Endothelial cell (in vitro differentiated cells): Measurements from ENCODE around the gene DNAJC11. TPM values are rescaled to one million over a fixed set of nuclear protein-coding genes. Genes with fewer than 3 reads are reported as not detected.

Source experiments
- DNase-seq: peaks from one replicate; pipeline ENCODE4 v3.0.0; 2021; ENCODE audit warnings: low spot score
- H3K27ac Mint-ChIP-seq: one replicate; pipeline ENCODE4 v1.8.0; 2021; ENCODE audit warnings: mixed read lengths, inconsistent platforms; ENCODE audit not compliant: unreplicated experiment
- H3K27me3 Mint-ChIP-seq: one replicate; pipeline ENCODE4 v1.8.0; 2021; ENCODE audit warnings: mild to moderate bottlenecking, moderate library complexity, mixed read lengths, inconsistent platforms; ENCODE audit not compliant: unreplicated experiment
- H3K36me3 Mint-ChIP-seq: one replicate; pipeline ENCODE4 v1.8.0; 2021; ENCODE audit warnings: mild to moderate bottlenecking, low read depth, mixed read lengths, inconsistent platforms; ENCODE audit not compliant: unreplicated experiment
- H3K4me1 Mint-ChIP-seq: one replicate; pipeline ENCODE4 v1.8.0; 2021; ENCODE audit warnings: mild to moderate bottlenecking, mixed read lengths, inconsistent platforms; ENCODE audit not compliant: unreplicated experiment
- H3K4me3 Mint-ChIP-seq: one replicate; pipeline ENCODE4 v1.8.0; 2021; ENCODE audit warnings: mild to moderate bottlenecking, mixed read lengths, inconsistent platforms; ENCODE audit not compliant: unreplicated experiment
- H3K9me3 Mint-ChIP-seq: one replicate; pipeline ENCODE4 v1.8.0; 2021; ENCODE audit warnings: mixed read lengths, inconsistent platforms; ENCODE audit not compliant: unreplicated experiment
- CTCF ChIP-seq: fragments of 200-600 bp; sonication (generic); IDR thresholded peaks from one replicate; pipeline ENCODE4 v1.5.0; 2021; ENCODE audit warnings: antibody characterized with exemption; ENCODE audit not compliant: unreplicated experiment
- total RNA-seq: library from RNA; stranded (reverse); fragmentation: NEBNext Ultra II Directional; extraction: Animal tissue kit (Norgen Biotek cat#: 25700); gene quantifications from one replicate; pipeline ENCODE4 v1.2.1, GENCODE V29; 2021; ENCODE audit not compliant: unreplicated experiment

DNAJC11 gene
- total RNA-seq, 1 donor from 2014 or later = 57.0 TPM

- Mint-ChIP-seq H3K36me3 (peaks cover 24% of the 10 kb centered on the region), H3K4me1 (no peaks in the 10 kb centered on the region), H3K4me3 (no peak overlapping the region), H3K27me3 (peaks cover 2% of the 10 kb centered on the region), H3K27ac (no peak overlapping the region), H3K9me3 (no peaks in the 10 kb centered on the region)
- no peak for TF ChIP-seq CTCF
- DNase-seq = no peak
Observed at GRCh38 chr1:6635910-6636760, 65.5 kb downstream of the DNAJC11 start.

- Mint-ChIP-seq H3K36me3 (peaks cover 24% of the 10 kb centered on the region), H3K9me3 (no peaks in the 10 kb centered on the region), H3K4me1 (no peaks in the 10 kb centered on the region), H3K4me3 (no peak overlapping the region), H3K27me3 (peaks cover 2% of the 10 kb centered on the region), H3K27ac (no peak overlapping the region)
- no peak for TF ChIP-seq CTCF
- DNase-seq = no peak
Observed at GRCh38 chr1:6635161-6635909, 66.3 kb downstream of the DNAJC11 start.

GRCh38 chr1:6634371-6635052 lies 67.1 kb downstream of the DNAJC11 start:
- Mint-ChIP-seq H3K36me3 (peaks cover 27% of the 10 kb centered on the region), H3K9me3 (no peaks in the 10 kb centered on the region), H3K27ac (no peak overlapping the region), H3K4me3 (no peak overlapping the region), H3K27me3 (peaks cover 2% of the 10 kb centered on the region), H3K4me1 (peaks cover under 1% of the 10 kb centered on the region)
- DNase-seq = peak; percentile 56
- TF ChIP-seq CTCF = peak; percentile 33

- Mint-ChIP-seq H3K27me3 (no peaks in the 10 kb centered on the region), H3K27ac (no peak overlapping the region), H3K4me1 (peaks cover 4% of the 10 kb centered on the region), H3K36me3 (peaks cover 28% of the 10 kb centered on the region), H3K9me3 (no peaks in the 10 kb centered on the region), H3K4me3 (no peak overlapping the region)
- TF ChIP-seq CTCF = no peak
- no peak for DNase-seq
Observed at GRCh38 chr1:6632588-6633514, 68.8 kb downstream of the DNAJC11 start.
